Natural killer cell (primary cell): ENCODE measurements around the gene NR0B1. TPM values are rescaled to one million over a fixed set of nuclear protein-coding genes. Genes with fewer than 3 reads are reported as not detected.

ENCODE experiments used
- ATAC-seq, 3 donors: fragments of 150-1000 bp in 2 of 3; fragments of 200-7000 bp in 1 of 3; cut with Tn5 transposase; 1 replicate in 1 of 3; 2 replicates in 2 of 3; pipeline ENCODE4 v1.10.0; 2021; ENCODE audit warnings: mild to moderate bottlenecking in 2 of 3, moderate library complexity in 2 of 3
- DNase-seq, 2 donors: peaks; one replicate each; pipeline versions ENCODE4 v3.0.0 to v3.0.0-alpha.2; 2013 to 2021; ENCODE audit warnings: mixed read lengths in 1 of 2
- H3K27ac ChIP-seq: one replicate; pipeline ENCODE4 v1.5.1; 2013; ENCODE audit warnings: mild to moderate bottlenecking, low read length
- H3K27me3 ChIP-seq: one replicate; pipeline ENCODE4 v1.6.1; 2013; ENCODE audit warnings: low read length; ENCODE audit not compliant: control insufficient read depth, insufficient read depth
- H3K36me3 ChIP-seq: one replicate; pipeline ENCODE4 v1.6.1; 2013; ENCODE audit warnings: low read length; ENCODE audit not compliant: control insufficient read depth, insufficient read depth
- H3K4me1 ChIP-seq: one replicate; pipeline ENCODE4 v1.6.1; 2013; ENCODE audit warnings: low read length; ENCODE audit not compliant: control insufficient read depth, insufficient read depth
- H3K4me3 ChIP-seq: one replicate; pipeline ENCODE4 v1.5.1; 2013; ENCODE audit warnings: low read length
- H3K9me3 ChIP-seq: one replicate; pipeline ENCODE4 v1.6.1; 2013; ENCODE audit warnings: low read length; ENCODE audit not compliant: control insufficient read depth, insufficient read depth
- H3K27ac Mint-ChIP-seq, 2 donors: one replicate each; pipeline ENCODE4 v1.8.0; 2022; ENCODE audit warnings: mild to moderate bottlenecking in 2 of 2, mixed read lengths in 2 of 2, moderate library complexity in 1 of 2
- H3K27me3 Mint-ChIP-seq, 2 donors: one replicate each; pipeline ENCODE4 v1.8.0; 2022; ENCODE audit warnings: low read depth in 2 of 2, mixed read lengths in 2 of 2
- H3K36me3 Mint-ChIP-seq: one replicate; pipeline ENCODE4 v1.8.0; 2022; ENCODE audit warnings: mixed read lengths
- H3K4me1 Mint-ChIP-seq, 2 donors: one replicate each; pipeline ENCODE4 v1.8.0; 2022; ENCODE audit warnings: mixed read lengths in 2 of 2
- H3K4me3 Mint-ChIP-seq: one replicate; pipeline ENCODE4 v1.8.0; 2022; ENCODE audit warnings: mild to moderate bottlenecking, moderate library complexity, mixed read lengths
- H3K9me3 Mint-ChIP-seq, 2 donors: one replicate each; pipeline ENCODE4 v1.8.0; 2022; ENCODE audit warnings: mixed read lengths in 2 of 2
- CTCF ChIP-seq: fragments of 200-600 bp; IDR thresholded peaks from one replicate; pipeline ENCODE4 v1.8.0; 2022; ENCODE audit warnings: antibody characterized with exemption
- WGBS: methylation state at CpG from one replicate; pipeline ENCODE4 v1.1.7; 2013; ENCODE audit warnings: missing lambda C conversion rate; ENCODE audit not compliant: insufficient coverage; 5-methylcytosine and 5-hydroxymethylcytosine counted together
- intact Hi-C: fragments of 100-400 bp; cut with micrococcal nuclease; formaldehyde crosslinking; loops from one replicate; pipeline ENCODE4 v1.14.2; 2022
- total RNA-seq, 4 donors: library from RNA; stranded (reverse); fragments of 120-200 nt in 1 of 4; gene quantifications; one replicate each; pipeline versions ENCODE4 v1.2.3 to v1.2.4, GENCODE V29; 2013 to 2022

Gene NR0B1, protein sequence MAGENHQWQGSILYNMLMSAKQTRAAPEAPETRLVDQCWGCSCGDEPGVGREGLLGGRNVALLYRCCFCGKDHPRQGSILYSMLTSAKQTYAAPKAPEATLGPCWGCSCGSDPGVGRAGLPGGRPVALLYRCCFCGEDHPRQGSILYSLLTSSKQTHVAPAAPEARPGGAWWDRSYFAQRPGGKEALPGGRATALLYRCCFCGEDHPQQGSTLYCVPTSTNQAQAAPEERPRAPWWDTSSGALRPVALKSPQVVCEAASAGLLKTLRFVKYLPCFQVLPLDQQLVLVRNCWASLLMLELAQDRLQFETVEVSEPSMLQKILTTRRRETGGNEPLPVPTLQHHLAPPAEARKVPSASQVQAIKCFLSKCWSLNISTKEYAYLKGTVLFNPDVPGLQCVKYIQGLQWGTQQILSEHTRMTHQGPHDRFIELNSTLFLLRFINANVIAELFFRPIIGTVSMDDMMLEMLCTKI
- not detected for total RNA-seq
- not detected for total RNA-seq (2013)

GRCh38 chrX:30309139-30309571 is at the start of gene NR0B1:
TSS of gene NR0B1 (minus strand) at chrX:30309390. CDS start at chrX:30309363, 27 bp downstream.
- Histone ChIP-seq H3K4me3 (no peak within 1 kb of the TSS), H3K27me3 (peaks cover 3% of the 10 kb centered on the region), H3K36me3 (no peaks in the 10 kb centered on the region), H3K27ac (no peak within 1 kb of the TSS), H3K4me1 (no peaks in the 10 kb centered on the region), H3K9me3 (no peaks in the 10 kb centered on the region)
- Mint-ChIP-seq H3K9me3 (no peaks in the 10 kb centered on the region), H3K4me1 (no peaks in the 10 kb centered on the region), H3K27me3 (peaks cover 0 to 6% of the 10 kb centered on the region in 2 donors), H3K27ac (no peak within 1 kb of the TSS), H3K4me3 (no peak within 1 kb of the TSS), H3K36me3 (no peaks in the 10 kb centered on the region)
- WGBS = 5% methylated on average over 46 of the region's 46 CpGs
- ATAC-seq = no peak
- intact Hi-C loops = no loop called here
- TF ChIP-seq CTCF = no peak
- no peak for DNase-seq

DNA sequence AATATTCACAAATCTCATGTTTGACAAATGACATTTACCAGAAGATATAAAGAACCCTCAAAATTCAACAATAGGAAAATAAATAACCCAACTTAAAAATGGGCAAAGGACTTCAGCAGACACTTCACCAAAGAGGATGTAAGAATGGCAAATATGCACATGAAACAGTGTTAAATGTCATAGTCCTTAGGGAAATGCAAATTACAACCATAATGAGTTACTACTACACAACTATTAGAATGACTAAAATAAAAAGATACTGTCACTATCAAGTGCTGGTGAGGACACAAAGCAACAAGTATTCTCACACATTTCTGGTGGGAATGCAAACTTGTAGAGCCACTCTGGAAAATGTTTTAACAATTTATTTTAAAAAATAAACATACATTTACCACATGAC is 40.8 kb upstream of the NR0B1 start:
- H3K27me3 Mint-ChIP-seq = no peaks in the 10 kb centered on the region
- H3K27ac ChIP-seq = no peak overlapping the region
- H3K36me3 ChIP-seq = no peaks in the 10 kb centered on the region
- intact Hi-C loops = no loop called here
- H3K4me3 Mint-ChIP-seq = no peak overlapping the region
- H3K4me1 ChIP-seq = no peaks in the 10 kb centered on the region
- no peak for TF ChIP-seq CTCF
- H3K36me3 Mint-ChIP-seq = no peaks in the 10 kb centered on the region
- no peak overlapping the region for H3K4me3 ChIP-seq
- no peaks in the 10 kb centered on the region for H3K4me1 Mint-ChIP-seq
- no peaks in the 10 kb centered on the region for H3K27me3 ChIP-seq
- no peaks in the 10 kb centered on the region for H3K9me3 ChIP-seq
- ATAC-seq (no peak), DNase-seq (no peak)
- no peak overlapping the region for H3K27ac Mint-ChIP-seq
- H3K9me3 Mint-ChIP-seq = peaks cover 0 to 5% of the 10 kb centered on the region in 2 donors

DNA sequence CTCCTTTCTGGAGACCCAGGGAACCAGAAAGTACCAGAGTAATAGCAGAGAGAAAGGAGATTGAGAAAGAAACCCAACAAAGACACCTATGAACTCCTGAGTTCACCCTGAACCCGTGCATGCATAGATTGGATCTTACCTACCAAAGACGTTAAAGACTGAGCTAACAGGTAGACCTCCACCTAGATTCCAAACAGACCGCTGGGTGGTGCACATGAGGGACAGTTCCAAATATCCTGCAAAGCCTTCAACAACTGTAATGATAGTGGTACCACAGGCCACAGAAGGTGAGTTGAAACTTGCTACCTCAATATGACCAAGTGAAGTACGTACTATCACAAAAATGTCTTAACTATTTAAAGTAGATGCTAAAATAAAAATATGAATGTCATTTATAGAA is 34.0 kb upstream of the NR0B1 start:
- DNase-seq (no peak), ATAC-seq (no peak)
- no peaks in the 10 kb centered on the region for H3K36me3 Mint-ChIP-seq
- H3K27ac Mint-ChIP-seq = no peak overlapping the region
- H3K9me3 Mint-ChIP-seq = peaks cover 3 to 5% of the 10 kb centered on the region in 2 donors
- no peaks in the 10 kb centered on the region for H3K27me3 Mint-ChIP-seq
- no peaks in the 10 kb centered on the region for H3K9me3 ChIP-seq
- no peak overlapping the region for H3K4me3 ChIP-seq
- H3K27me3 ChIP-seq = no peaks in the 10 kb centered on the region
- TF ChIP-seq CTCF = no peak
- H3K27ac ChIP-seq = no peak overlapping the region
- H3K4me1 Mint-ChIP-seq = no peaks in the 10 kb centered on the region
- H3K4me1 ChIP-seq = no peaks in the 10 kb centered on the region
- H3K4me3 Mint-ChIP-seq = no peak overlapping the region
- intact Hi-C loops = no loop called here
- 33% methylated on average over 2 of the region's 4 CpGs for WGBS
- H3K36me3 ChIP-seq = no peaks in the 10 kb centered on the region

GRCh38 chrX:30340753-30341152 is 31.6 kb upstream of the NR0B1 start:
- Mint-ChIP-seq H3K27me3 (no peaks in the 10 kb centered on the region), H3K27ac (no peak overlapping the region), H3K9me3 (peaks cover 3 to 4% of the 10 kb centered on the region in 2 donors), H3K4me1 (no peaks in the 10 kb centered on the region), H3K36me3 (no peaks in the 10 kb centered on the region), H3K4me3 (no peak overlapping the region)
- ATAC-seq (no peak), DNase-seq (no peak)
- no peak overlapping the region for H3K4me3 ChIP-seq
- no peaks in the 10 kb centered on the region for H3K4me1 ChIP-seq
- H3K36me3 ChIP-seq = no peaks in the 10 kb centered on the region
- no peaks in the 10 kb centered on the region for H3K27me3 ChIP-seq
- 93% methylated on average over 6 of the region's 7 CpGs for WGBS
- no peak overlapping the region for H3K27ac ChIP-seq
- intact Hi-C loops = no loop called here
- no peak for TF ChIP-seq CTCF
- no peaks in the 10 kb centered on the region for H3K9me3 ChIP-seq
